Measurements from ENCODE around the gene RNF220.

The RNF220 gene

GRCh38 chr1:44514673-44515072 is 109.6 kb downstream of the RNF220 start:
- ATAC-seq: no peak
- no peak for TF ChIP-seq ZNF8 (CRISPR knock-in tag; IDR thresholded peaks at IDR 0.05)
- no peak for TF ChIP-seq CSDC2 (CRISPR knock-in tag; IDR thresholded peaks at IDR 0.05)
- TF ChIP-seq ESRRG (CRISPR knock-in tag; IDR thresholded peaks at IDR 0.05): no peak
- TF ChIP-seq ZFP30 (CRISPR knock-in tag; IDR thresholded peaks at IDR 0.05): no peak
- TF ChIP-seq GLIS3 (CRISPR knock-in tag; IDR thresholded peaks at IDR 0.05): no peak
- no peak for TF ChIP-seq ZFP3 (CRISPR knock-in tag; IDR thresholded peaks at IDR 0.05)

DNA sequence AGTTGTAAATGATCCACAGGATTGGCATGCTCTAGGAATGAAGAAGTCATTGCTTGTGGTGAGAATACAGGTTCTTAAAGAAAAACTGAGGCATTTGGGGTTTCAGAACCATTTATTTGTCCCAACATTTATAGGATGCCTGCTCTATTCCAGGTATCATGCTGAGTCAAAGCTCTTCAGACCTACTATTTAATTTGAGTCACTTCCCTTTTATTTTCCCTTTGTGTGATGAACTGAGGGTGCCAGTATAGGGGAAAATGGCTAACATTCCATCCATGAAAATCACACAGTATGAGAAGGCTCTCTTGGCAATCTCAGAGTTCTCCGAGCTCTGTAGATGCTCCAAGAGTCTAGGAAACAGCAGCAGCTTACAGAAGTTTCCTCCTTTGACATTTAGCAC is 110.4 kb downstream of the RNF220 start:
- TF ChIP-seq TSHZ2 (CRISPR knock-in tag; IDR thresholded peaks at IDR 0.05) (no peak), ISL1 (CRISPR knock-in tag; IDR thresholded peaks at IDR 0.05) (no peak), TCF4 (CRISPR knock-in tag; IDR thresholded peaks at IDR 0.05; ENCODE audit: borderline replicate concordance) (no peak), PPARA (CRISPR knock-in tag; IDR thresholded peaks at IDR 0.05; ENCODE audit: borderline replicate concordance) (no peak), CSRNP3 (CRISPR knock-in tag; IDR thresholded peaks at IDR 0.05) (no peak), GLIS3 (CRISPR knock-in tag; IDR thresholded peaks at IDR 0.05) (no peak), ESRRG (CRISPR knock-in tag; IDR thresholded peaks at IDR 0.05) (no peak), CREB5 (CRISPR knock-in tag; IDR thresholded peaks at IDR 0.05; ENCODE audit: low read depth) (no peak), RARB (CRISPR knock-in tag; IDR thresholded peaks at IDR 0.05) (no peak), PATZ1 (CRISPR knock-in tag; IDR thresholded peaks at IDR 0.05; ENCODE audit: borderline replicate concordance) (no peak), ZFP3 (CRISPR knock-in tag; IDR thresholded peaks at IDR 0.05) (no peak), OSR1 (CRISPR knock-in tag; IDR thresholded peaks at IDR 0.05) (no peak), ZFP30 (CRISPR knock-in tag; IDR thresholded peaks at IDR 0.05) (no peak), CSDC2 (CRISPR knock-in tag; IDR thresholded peaks at IDR 0.05) (no peak), ZNF8 (CRISPR knock-in tag; IDR thresholded peaks at IDR 0.05) (no peak), ARNTL (CRISPR knock-in tag; IDR thresholded peaks at IDR 0.05; ENCODE audit: borderline replicate concordance, low read depth) (no peak), BACH2 (CRISPR knock-in tag; IDR thresholded peaks at IDR 0.05; ENCODE audit: borderline replicate concordance) (no peak), SNAI2 (CRISPR knock-in tag; IDR thresholded peaks at IDR 0.05) (no peak), TOX (CRISPR knock-in tag; IDR thresholded peaks at IDR 0.05; ENCODE audit: borderline replicate concordance) (no peak)
- TF ChIP-seq, protein P1, sequence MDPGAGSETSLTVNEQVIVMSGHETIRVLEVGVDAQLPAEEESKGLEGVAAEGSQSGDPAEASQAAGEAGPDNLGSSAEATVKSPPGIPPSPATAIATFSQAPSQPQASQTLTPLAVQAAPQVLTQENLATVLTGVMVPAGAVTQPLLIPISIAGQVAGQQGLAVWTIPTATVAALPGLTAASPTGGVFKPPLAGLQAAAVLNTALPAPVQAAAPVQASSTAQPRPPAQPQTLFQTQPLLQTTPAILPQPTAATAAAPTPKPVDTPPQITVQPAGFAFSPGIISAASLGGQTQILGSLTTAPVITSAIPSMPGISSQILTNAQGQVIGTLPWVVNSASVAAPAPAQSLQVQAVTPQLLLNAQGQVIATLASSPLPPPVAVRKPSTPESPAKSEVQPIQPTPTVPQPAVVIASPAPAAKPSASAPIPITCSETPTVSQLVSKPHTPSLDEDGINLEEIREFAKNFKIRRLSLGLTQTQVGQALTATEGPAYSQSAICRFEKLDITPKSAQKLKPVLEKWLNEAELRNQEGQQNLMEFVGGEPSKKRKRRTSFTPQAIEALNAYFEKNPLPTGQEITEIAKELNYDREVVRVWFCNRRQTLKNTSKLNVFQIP (CRISPR knock-in tag; IDR thresholded peaks at IDR 0.05; ENCODE audit: borderline replicate concordance, low read depth): no peak
- ATAC-seq: no peak

DNA sequence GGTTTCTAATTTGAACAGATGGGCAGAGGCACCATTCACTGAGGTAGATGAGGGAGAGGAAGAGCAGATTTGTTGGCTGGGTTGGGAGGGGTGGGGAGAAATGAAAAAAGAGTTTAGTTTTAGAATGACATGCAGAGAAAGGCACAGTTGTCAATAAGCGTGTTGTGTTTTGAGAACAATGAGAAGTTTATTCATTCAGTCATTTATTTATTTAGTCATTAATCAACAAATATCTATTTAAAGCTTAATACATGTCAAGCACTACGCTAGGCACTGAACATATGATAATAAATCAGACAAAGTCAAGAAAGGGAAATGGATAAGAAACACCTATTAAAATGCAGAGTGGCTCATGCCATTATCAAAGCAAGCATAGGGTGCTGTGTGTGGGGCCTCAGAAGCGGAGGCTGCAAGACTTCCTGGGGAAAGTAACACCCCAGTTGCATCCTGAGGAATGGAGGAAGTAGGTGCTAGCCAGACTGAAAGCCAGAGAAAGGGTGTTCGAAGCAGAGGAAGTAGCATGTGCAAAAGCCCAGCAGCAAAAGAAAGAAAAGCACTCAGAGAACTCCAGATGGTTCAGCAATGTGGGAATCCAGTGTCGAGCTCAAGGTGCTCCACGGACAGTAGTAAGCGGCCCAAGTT is 114.1 kb downstream of the RNF220 start:
- TF ChIP-seq, protein P1 (CRISPR knock-in tag; IDR thresholded peaks at IDR 0.05; ENCODE audit: borderline replicate concordance, low read depth): no peak
- no peak for TF ChIP-seq PPARA (CRISPR knock-in tag; IDR thresholded peaks at IDR 0.05; ENCODE audit: borderline replicate concordance)
- TF ChIP-seq ISL1 (CRISPR knock-in tag; IDR thresholded peaks at IDR 0.05): no peak
- TF ChIP-seq TSHZ2 (CRISPR knock-in tag; IDR thresholded peaks at IDR 0.05): no peak
- no peak for ATAC-seq

Data from SK-N-SH treated with all-trans-retinoic acid at 6 μM for 48 hours (cell line).